ENCODE data around the gene CFAP52.
"Not testable (repeated sequence)": the region's sequence is repeated elsewhere in the genome, so short reads cannot be mapped to it uniquely, and the experiment has no call there.

CFAP52 gene

DNA sequence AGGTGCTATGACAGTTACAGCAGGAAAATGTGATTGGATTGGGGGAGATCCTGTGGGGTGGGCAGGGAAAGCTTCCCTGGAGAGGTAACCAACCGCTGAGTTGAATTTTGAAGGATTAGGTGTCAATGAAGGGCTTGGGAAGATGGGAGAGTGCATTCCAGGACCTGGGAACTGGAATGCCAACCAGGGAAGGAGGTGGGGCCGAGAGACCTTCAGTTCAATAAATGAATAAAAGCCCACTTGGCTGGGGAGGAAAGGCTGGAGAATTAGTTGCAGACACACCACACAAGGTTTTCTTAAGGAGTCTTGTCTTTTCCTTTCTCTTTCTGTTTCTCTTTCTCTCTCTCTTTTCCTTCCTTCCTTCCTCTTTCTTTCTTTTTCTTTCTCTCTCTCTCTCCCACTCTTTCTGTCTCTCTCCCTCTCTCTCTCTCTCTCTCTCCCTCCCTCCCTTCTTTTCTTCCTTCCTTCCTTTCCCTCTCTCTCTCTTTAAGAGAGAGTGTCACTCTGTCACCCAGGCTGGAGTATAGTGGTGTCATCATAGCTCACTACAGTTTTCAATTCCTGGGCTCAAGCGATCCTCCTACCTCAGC, 72.2 kb downstream of the CFAP52 start:
- TF ChIP-seq, protein P1, sequence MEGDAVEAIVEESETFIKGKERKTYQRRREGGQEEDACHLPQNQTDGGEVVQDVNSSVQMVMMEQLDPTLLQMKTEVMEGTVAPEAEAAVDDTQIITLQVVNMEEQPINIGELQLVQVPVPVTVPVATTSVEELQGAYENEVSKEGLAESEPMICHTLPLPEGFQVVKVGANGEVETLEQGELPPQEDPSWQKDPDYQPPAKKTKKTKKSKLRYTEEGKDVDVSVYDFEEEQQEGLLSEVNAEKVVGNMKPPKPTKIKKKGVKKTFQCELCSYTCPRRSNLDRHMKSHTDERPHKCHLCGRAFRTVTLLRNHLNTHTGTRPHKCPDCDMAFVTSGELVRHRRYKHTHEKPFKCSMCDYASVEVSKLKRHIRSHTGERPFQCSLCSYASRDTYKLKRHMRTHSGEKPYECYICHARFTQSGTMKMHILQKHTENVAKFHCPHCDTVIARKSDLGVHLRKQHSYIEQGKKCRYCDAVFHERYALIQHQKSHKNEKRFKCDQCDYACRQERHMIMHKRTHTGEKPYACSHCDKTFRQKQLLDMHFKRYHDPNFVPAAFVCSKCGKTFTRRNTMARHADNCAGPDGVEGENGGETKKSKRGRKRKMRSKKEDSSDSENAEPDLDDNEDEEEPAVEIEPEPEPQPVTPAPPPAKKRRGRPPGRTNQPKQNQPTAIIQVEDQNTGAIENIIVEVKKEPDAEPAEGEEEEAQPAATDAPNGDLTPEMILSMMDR (IDR thresholded peaks at IDR 0.05; ENCODE audit: low read depth, low read length): no peak
- H3K27me3 ChIP-seq: no peaks in the 10 kb centered on the region
- no peaks in the 10 kb centered on the region for H3K9me3 ChIP-seq
- H3K36me3 ChIP-seq: no peaks in the 10 kb centered on the region
- H3K4me1 ChIP-seq: no peaks in the 10 kb centered on the region
- DNase-seq: no peak
- H3K4me3 ChIP-seq (ENCODE audit: low read depth, low read length): no peak overlapping the region

DNA sequence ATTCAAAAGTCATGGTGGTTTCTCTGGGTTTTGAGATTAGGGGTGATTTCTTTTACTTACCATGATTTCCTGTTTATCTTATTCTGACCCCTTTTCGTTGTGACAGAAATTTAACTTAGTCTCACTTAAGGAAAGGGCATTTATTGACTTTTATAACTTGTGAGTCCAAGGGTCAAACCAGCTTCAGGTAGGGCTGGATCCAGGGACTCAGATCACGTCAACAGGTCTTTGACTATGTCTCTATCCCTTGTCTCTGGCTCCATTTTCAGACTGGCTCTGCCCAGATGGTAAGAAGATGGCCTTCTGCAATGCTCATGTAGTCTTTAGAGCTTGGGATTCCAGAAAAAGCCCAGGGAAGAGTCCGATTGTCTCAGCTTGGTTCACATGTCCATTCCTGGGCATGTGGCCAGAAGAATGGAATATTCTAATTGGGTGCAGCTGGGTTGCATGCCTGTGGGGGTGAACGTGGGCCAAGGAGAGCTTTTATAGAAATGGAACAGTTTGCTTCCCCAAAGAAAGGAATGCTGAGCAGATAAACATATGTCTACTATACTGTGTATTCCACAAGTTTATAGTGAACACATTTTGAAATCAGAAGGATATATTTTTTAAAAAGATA, 82.3 kb downstream of the CFAP52 start:
- no peak overlapping the region for H3K4me3 ChIP-seq (ENCODE audit: low read depth, low read length)
- no peaks in the 10 kb centered on the region for H3K4me1 ChIP-seq
- DNase-seq: no peak
- no peaks in the 10 kb centered on the region for H3K27me3 ChIP-seq
- TF ChIP-seq, protein P1 (IDR thresholded peaks at IDR 0.05; ENCODE audit: low read depth, low read length): no peak
- H3K36me3 ChIP-seq: no peaks in the 10 kb centered on the region
- H3K9me3 ChIP-seq: no peaks in the 10 kb centered on the region

DNA sequence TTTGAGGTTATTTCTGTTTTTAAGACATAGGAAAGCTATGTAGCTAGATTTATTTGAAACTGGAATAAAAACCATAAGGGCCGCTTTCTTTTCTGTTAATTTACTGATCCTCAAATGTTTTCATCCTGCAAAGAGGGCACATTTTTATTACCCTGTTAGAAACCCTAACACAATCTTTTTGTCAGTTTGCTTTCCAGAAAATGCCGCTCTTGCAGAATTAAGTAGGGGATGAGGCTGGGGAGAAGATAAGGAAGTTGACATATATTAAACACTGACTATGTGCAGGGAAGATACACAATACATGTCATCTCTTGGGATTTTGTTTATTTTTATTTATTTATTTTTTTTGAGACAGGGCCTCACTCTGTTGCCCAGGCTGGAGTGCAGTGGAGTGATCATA, 84.6 kb downstream of the CFAP52 start:
- no peaks in the 10 kb centered on the region for H3K9me3 ChIP-seq
- H3K36me3 ChIP-seq: no peaks in the 10 kb centered on the region
- no peak overlapping the region for H3K4me3 ChIP-seq (ENCODE audit: low read depth, low read length)
- DNase-seq: no peak
- TF ChIP-seq, protein P1 (IDR thresholded peaks at IDR 0.05; ENCODE audit: low read depth, low read length): no peak
- no peaks in the 10 kb centered on the region for H3K4me1 ChIP-seq
- no peaks in the 10 kb centered on the region for H3K27me3 ChIP-seq

DNA sequence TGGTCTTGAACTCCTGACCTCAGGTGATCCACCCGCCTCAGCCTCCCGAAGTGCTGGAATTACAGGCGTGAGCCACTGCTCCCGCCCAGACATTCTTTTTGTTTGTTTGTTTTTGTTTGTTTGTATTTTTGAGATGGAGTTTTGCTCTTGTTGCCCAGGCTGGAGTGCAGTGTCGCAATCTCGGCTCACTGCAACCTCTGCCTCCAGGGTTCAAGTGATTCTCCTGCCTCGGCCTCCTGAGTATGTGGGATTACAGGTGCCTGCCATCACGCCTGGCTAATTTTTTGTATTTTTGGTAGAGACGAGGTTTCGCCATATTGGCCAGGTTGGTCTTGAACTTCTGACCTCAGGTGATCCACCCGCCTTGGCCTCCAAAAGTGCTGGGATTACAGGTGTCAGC, 87.1 kb downstream of the CFAP52 start:
- H3K4me1 ChIP-seq; H3K36me3 ChIP-seq; H3K4me3 ChIP-seq (ENCODE audit: low read depth, low read length); H3K27me3 ChIP-seq; DNase-seq; H3K9me3 ChIP-seq: not testable (repeated sequence)

DNA sequence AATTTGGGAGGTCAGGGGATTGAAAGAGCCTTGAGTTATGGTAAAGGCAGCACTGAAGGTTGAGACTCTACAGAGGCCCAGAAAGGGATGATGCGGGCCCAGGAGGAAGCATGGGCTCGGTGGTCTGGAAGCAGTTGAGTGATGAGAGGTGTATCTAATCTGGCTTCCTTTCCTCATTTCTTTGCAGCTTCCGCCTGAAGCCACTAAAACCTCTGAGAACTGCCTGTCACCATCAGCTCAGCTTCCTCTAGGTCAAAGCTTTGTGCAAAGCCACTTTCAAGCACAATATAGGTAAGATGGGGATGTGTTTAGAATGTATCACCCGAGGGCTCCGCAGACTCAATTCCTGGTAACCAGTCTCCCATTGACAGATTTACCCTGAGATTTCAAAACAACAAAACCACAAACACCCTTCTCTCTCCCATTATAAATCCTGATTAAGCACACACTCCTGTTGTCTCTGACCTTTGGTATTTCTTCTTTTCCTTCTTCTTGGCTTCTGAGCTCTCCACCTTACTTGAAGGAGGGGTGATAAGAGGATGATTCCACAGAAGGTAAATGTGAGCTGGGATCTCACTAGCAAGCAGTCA, 90.1 kb downstream of the CFAP52 start:
- Histone ChIP-seq H3K9me3 (no peaks in the 10 kb centered on the region), H3K36me3 (no peaks in the 10 kb centered on the region), H3K4me1 (no peaks in the 10 kb centered on the region), H3K4me3 (ENCODE audit: low read depth, low read length) (no peak overlapping the region), H3K27me3 (no peaks in the 10 kb centered on the region)
- TF ChIP-seq, protein P1 (IDR thresholded peaks at IDR 0.05; ENCODE audit: low read depth, low read length): no peak
- no peak for DNase-seq

DNA sequence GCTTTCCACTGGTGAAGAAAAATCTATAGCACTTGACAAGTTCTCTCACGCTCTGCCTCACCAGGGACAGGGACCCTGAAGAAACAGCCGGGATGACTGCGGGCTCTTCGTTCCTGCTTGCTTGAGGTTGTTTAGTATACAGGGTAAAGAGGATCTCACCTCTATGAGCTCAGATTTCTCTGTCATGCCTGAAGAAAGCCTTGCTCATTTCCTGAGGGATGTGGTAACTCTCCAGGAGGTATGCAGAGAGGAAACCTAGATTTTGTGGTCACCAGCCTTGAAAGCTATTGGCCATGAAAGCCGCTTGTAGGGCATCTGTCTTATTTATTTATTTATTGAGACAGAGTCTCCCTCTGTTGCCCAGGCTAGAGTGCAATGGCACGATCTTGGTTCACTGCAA, 92.1 kb downstream of the CFAP52 start:
- TF ChIP-seq, protein P1 (IDR thresholded peaks at IDR 0.05; ENCODE audit: low read depth, low read length): no peak
- no peaks in the 10 kb centered on the region for H3K9me3 ChIP-seq
- no peaks in the 10 kb centered on the region for H3K36me3 ChIP-seq
- H3K27me3 ChIP-seq: no peaks in the 10 kb centered on the region
- DNase-seq: no peak
- no peak overlapping the region for H3K4me3 ChIP-seq (ENCODE audit: low read depth, low read length)
- H3K4me1 ChIP-seq: no peaks in the 10 kb centered on the region
